HCT116 (cell line): Measurements from ENCODE around the gene PIP4K2C. TPM values are rescaled to one million over a fixed set of nuclear protein-coding genes. Genes with fewer than 3 reads are reported as not detected.

ENCODE experiments used
- ATAC-seq: fragments of 200-7000 bp; cut with Tn5 transposase; 2 replicates; pipeline ENCODE4 v1.9.1; 2020; ENCODE audit warnings: mild to moderate bottlenecking, moderate library complexity
- BruUV-seq: library from RNA; stranded (reverse); fragments of 400-500 nt; replicated peaks from 2 replicates; lab custom pipeline; 2021; lab: Mats Ljungman, UMichigan
- CTCF ChIA-PET: fragments of 300-600 bp; sonication (Branson Sonifier 250); formaldehyde crosslinking; loops from one replicate; lab custom pipeline; 2021; ENCODE audit warnings: antibody characterized with exemption; lab: Charles Lee
- POLR2A ChIA-PET: fragments of 300-600, 350-600 bp; sonication (Branson Sonifier 250); formaldehyde crosslinking; loops from one replicate; lab custom pipeline; 2021; ENCODE audit warnings: antibody characterized with exemption; lab: Charles Lee
- RAD21 ChIA-PET, 2 experiments: fragments of 300-600 bp; sonication (Branson Sonifier 250); formaldehyde crosslinking; loops; one replicate each; lab custom pipeline; 2023; ENCODE audit warnings: low total read pairs in 2 of 2; ENCODE audit not compliant: uncharacterized antibody in 2 of 2, unreplicated experiment in 2 of 2, low non-redundant PET in 1 of 2; lab: Charles Lee
- DNase-seq: peaks from one replicate; pipeline ENCODE4 v3.0.0-alpha.2; 2010; ENCODE audit warnings: low read depth, low spot score
- H2AFZ ChIP-seq: fragments of 200-600 bp; shearing (Covaris generic), sonication (generic); 2 replicates; pipeline ENCODE4 v1.6.1; 2017; ENCODE audit warnings: low read depth, mixed run types, mixed read lengths, antibody characterized with exemption, low read length; ENCODE audit not compliant: poor library complexity, severe bottlenecking
- H3K27ac ChIP-seq: 2 replicates; pipeline ENCODE4 v1.5.1; 2012; ENCODE audit warnings: low read depth, low read length
- H3K27me3 ChIP-seq: fragments of 200-600 bp; sonication (generic); 2 replicates; pipeline ENCODE4 v1.6.1; 2016; ENCODE audit warnings: mixed run types, low read length, mixed read lengths; ENCODE audit not compliant: insufficient read depth
- H3K36me3 ChIP-seq, 2 experiments: fragments of 200-500 bp in 1 of 2; fragments of 200-600 bp in 1 of 2; sonication (Bioruptor generic) in 1 of 2; sonication (generic) in 1 of 2; 2 replicates each; pipeline versions ENCODE4 v1.5.1 to v1.6.1; 2014 to 2016; ENCODE audit warnings: low read length in 2 of 2, inconsistent platforms in 1 of 2, mixed read lengths in 1 of 2, mixed run types in 1 of 2; ENCODE audit not compliant: insufficient read depth in 2 of 2, control insufficient read depth in 1 of 2
- H3K4me1 ChIP-seq, 2 experiments: fragments of 200-600 bp in 1 of 2; sonication (generic) in 1 of 2; 2 replicates each; pipeline versions ENCODE4 v1.5.1 to v1.6.1; 2012 to 2017; ENCODE audit warnings: low read length in 2 of 2, inconsistent platforms in 1 of 2, mild to moderate bottlenecking in 1 of 2, mixed read lengths in 1 of 2, mixed run types in 1 of 2, moderate library complexity in 1 of 2; ENCODE audit not compliant: insufficient read depth in 2 of 2, control insufficient read depth in 1 of 2
- H3K4me2 ChIP-seq: fragments of 200-600 bp; sonication (generic); 2 replicates; pipeline ENCODE4 v1.6.1; 2017; ENCODE audit warnings: mixed run types, low read length, mixed read lengths
- H3K4me3 ChIP-seq, 2 experiments: fragments of 200-600 bp in 1 of 2; sonication (generic) in 1 of 2; replicated peaks in 1 of 2; 2 replicates each; pipeline ENCODE4 v1.5.1; 2011 to 2016; ENCODE audit warnings: low read length in 2 of 2, control low read depth in 1 of 2, low read depth in 1 of 2, mild to moderate bottlenecking in 1 of 2, mixed read lengths in 1 of 2, mixed run types in 1 of 2
- H3K79me2 ChIP-seq: fragments of 200-600 bp; sonication (generic); 2 replicates; pipeline ENCODE4 v1.6.1; 2017; ENCODE audit warnings: mild to moderate bottlenecking, mixed run types, low read length, moderate library complexity, mixed read lengths; ENCODE audit not compliant: insufficient read depth
- H3K9ac ChIP-seq: fragments of 200-600 bp; sonication (generic); 2 replicates; pipeline ENCODE4 v1.6.1; 2016; ENCODE audit warnings: low read length, mixed read lengths
- H3K9me2 ChIP-seq: fragments of 200-600 bp; sonication (generic), shearing (Covaris generic); 2 replicates; pipeline ENCODE4 v1.6.1; 2017; ENCODE audit warnings: mixed run types, mild to moderate bottlenecking, moderate library complexity; ENCODE audit not compliant: insufficient read depth
- H3K9me3 ChIP-seq, 2 experiments: fragments of 200-500 bp in 1 of 2; fragments of 200-600 bp in 1 of 2; sonication (Bioruptor generic) in 1 of 2; sonication (generic) in 1 of 2; 2 replicates each; pipeline ENCODE4 v1.6.1; 2014 to 2017; ENCODE audit warnings: low read length in 2 of 2, mixed read lengths in 2 of 2, inconsistent platforms in 1 of 2, low read depth in 1 of 2, mild to moderate bottlenecking in 1 of 2, mixed run types in 1 of 2, moderate library complexity in 1 of 2; ENCODE audit not compliant: control insufficient read depth in 1 of 2, insufficient read depth in 1 of 2
- H4K20me1 ChIP-seq: fragments of 200-600 bp; sonication (generic), shearing (Covaris generic); 2 replicates; pipeline ENCODE4 v1.6.1; 2017; ENCODE audit warnings: mixed run types, mild to moderate bottlenecking, moderate library complexity; ENCODE audit not compliant: insufficient read depth
- CBX3 ChIP-seq: IDR thresholded peaks from 2 replicates; pipeline ENCODE4 v1.6.1; 2012; ENCODE audit warnings: low read depth
- CEBPB ChIP-seq: IDR thresholded peaks from 2 replicates; pipeline ENCODE4 v1.6.1; 2012; ENCODE audit warnings: low read depth
- EGR1 ChIP-seq: IDR thresholded peaks from 2 replicates; pipeline ENCODE4 v1.6.1; 2012; ENCODE audit warnings: low read depth
- ELF1 ChIP-seq: IDR thresholded peaks from 2 replicates; pipeline ENCODE4 v1.6.1; 2012; ENCODE audit warnings: low read depth, borderline replicate concordance
- EZH2 ChIP-seq: fragments of 200-600 bp; sonication (generic); IDR thresholded peaks from 2 replicates; pipeline ENCODE4 v1.6.1; 2017; ENCODE audit warnings: antibody characterized with exemption, mixed run types
- EZH2phosphoT487 ChIP-seq: fragments of 200-600 bp; IDR thresholded peaks from 2 replicates; pipeline ENCODE4 v1.6.1; 2018; ENCODE audit warnings: antibody characterized with exemption, borderline replicate concordance
- JUND ChIP-seq: IDR thresholded peaks from 2 replicates; pipeline ENCODE4 v1.6.1; 2012
- MAX ChIP-seq: IDR thresholded peaks from 2 replicates; pipeline ENCODE4 v1.6.1; 2012
- POLR2A ChIP-seq: IDR thresholded peaks from 2 replicates; pipeline ENCODE4 v1.7.0; 2011; ENCODE audit warnings: borderline replicate concordance; ENCODE audit not compliant: insufficient read depth, insufficient read length; ENCODE audit errors: extremely low read depth
- POLR2AphosphoS5 ChIP-seq: IDR thresholded peaks from 2 replicates; pipeline ENCODE4 v1.6.1; 2011; ENCODE audit warnings: mild to moderate bottlenecking, low read depth, low read length, moderate library complexity
- RAD21 ChIP-seq: IDR thresholded peaks from 2 replicates; pipeline ENCODE4 v1.6.1; 2012; ENCODE audit warnings: low read depth, mild to moderate bottlenecking
- REST ChIP-seq: IDR thresholded peaks from 2 replicates; pipeline ENCODE4 v1.6.1; 2012; ENCODE audit warnings: low read depth
- SIN3A ChIP-seq: IDR thresholded peaks from 2 replicates; pipeline ENCODE4 v1.6.1; 2012; ENCODE audit warnings: low read depth
- SRF ChIP-seq: IDR thresholded peaks from 2 replicates; pipeline ENCODE4 v1.6.1; 2012; ENCODE audit warnings: low read depth
- TCF7L2 ChIP-seq: IDR thresholded peaks from 2 replicates; pipeline ENCODE4 v1.7.0; 2011; ENCODE audit warnings: borderline replicate concordance, inconsistent platforms; ENCODE audit not compliant: insufficient read depth, insufficient read length; ENCODE audit errors: extremely low read depth
- YY1 ChIP-seq: IDR thresholded peaks from 2 replicates; pipeline ENCODE4 v1.6.1; 2011; ENCODE audit warnings: low read length, low read depth, moderate library complexity, mild to moderate bottlenecking; ENCODE audit not compliant: insufficient replicate concordance; ENCODE audit errors: extremely low read depth
- ZBTB33 ChIP-seq: IDR thresholded peaks from 2 replicates; pipeline ENCODE4 v1.6.1; 2011; ENCODE audit warnings: mild to moderate bottlenecking, low read length, moderate library complexity; ENCODE audit not compliant: insufficient replicate concordance; ENCODE audit errors: extremely low read depth
- ZFX ChIP-seq: fragments of 450-650 bp; IDR thresholded peaks from 2 replicates; pipeline ENCODE4 v1.6.1; 2017
- intact Hi-C: fragments of 100-400 bp; cut with micrococcal nuclease; formaldehyde crosslinking; loops from 2 replicates; pipeline ENCODE4 v1.10.0; 2022
- total RNA-seq: library from RNA; stranded (reverse); gene quantifications from one replicate; pipeline ENCODE4 v1.2.1, GENCODE V29; 2021; ENCODE audit not compliant: unreplicated experiment

Gene PIP4K2C
- total RNA-seq, 1 experiment from 2014 or later = 38.4 TPM

GRCh38 chr12:57564178-57564740 is 26.7 kb upstream of the PIP4K2C start:
- Histone ChIP-seq H3K36me3 (no peaks in the 10 kb centered on the region; a peak in 2 of 4 replicates), H3K27me3 (no peaks in the 10 kb centered on the region), H3K27ac (no peak overlapping the region), H3K4me3 (no peak overlapping the region), H2AFZ (no peak overlapping the region), H3K9me2 (no peaks in the 10 kb centered on the region), H3K79me2 (no peaks in the 10 kb centered on the region), H4K20me1 (no peaks in the 10 kb centered on the region), H3K9me3 (no peaks in the 10 kb centered on the region), H3K4me2 (no peak overlapping the region), H3K4me1 (peaks cover 9 to 11% of the 10 kb centered on the region in 2 experiments), H3K9ac (no peak overlapping the region)
- ATAC-seq (no peak), DNase-seq (no peak)
- ChIA-PET RAD21 (no interaction called here), POLR2A (no interaction called here), CTCF (interaction anchor here (1.1 kb wide), 1 partner anchor 19 kb away, joined by 5 read pairs; no protein-coding TSS in a partner anchor)
- TF ChIP-seq ELF1 = no peak
- no peak for TF ChIP-seq POLR2AphosphoS5
- no peak for TF ChIP-seq REST
- no peak for TF ChIP-seq YY1
- no peak for TF ChIP-seq EZH2
- no peak for TF ChIP-seq JUND
- TF ChIP-seq SRF = no peak
- TF ChIP-seq TCF7L2 = no peak
- no peak for TF ChIP-seq CBX3
- no peak for TF ChIP-seq EGR1
- TF ChIP-seq RAD21 = no peak
- TF ChIP-seq SIN3A = no peak
- no peak for TF ChIP-seq POLR2A
- no peak for TF ChIP-seq MAX
- no peak for TF ChIP-seq EZH2phosphoT487
- TF ChIP-seq ZBTB33 = no peak
- no peak for TF ChIP-seq ZFX
- TF ChIP-seq CEBPB = no peak
- intact Hi-C loops = no loop called here
- BruUV-seq = no TSS peak
